Neuronal stem cell (in vitro differentiated cells): Measurements from ENCODE around the gene LYPD6.

Experiments
- DNase-seq: peaks from one replicate; pipeline ENCODE4 v3.0.0-alpha.2; 2013; ENCODE audit warnings: low spot score
- H2AFZ ChIP-seq: one replicate; pipeline ENCODE4 v1.6.1; 2013; ENCODE audit warnings: mild to moderate bottlenecking, low read length, inconsistent platforms
- H2AK5ac ChIP-seq: 2 replicates; pipeline ENCODE4 v1.6.1; 2013; ENCODE audit warnings: low read depth, mild to moderate bottlenecking, inconsistent platforms, low read length, moderate library complexity, mixed read lengths
- H2BK120ac ChIP-seq: 2 replicates; pipeline ENCODE4 v1.6.1; 2013; ENCODE audit warnings: low read depth, mild to moderate bottlenecking, inconsistent platforms, low read length, moderate library complexity, mixed read lengths
- H2BK12ac ChIP-seq: one replicate; pipeline ENCODE4 v1.6.1; 2013; ENCODE audit warnings: low read length, inconsistent platforms
- H2BK15ac ChIP-seq: 2 replicates; pipeline ENCODE4 v1.6.1; 2013; ENCODE audit warnings: mild to moderate bottlenecking, low read length, inconsistent platforms, mixed read lengths
- H2BK5ac ChIP-seq: one replicate; pipeline ENCODE4 v1.6.1; 2013; ENCODE audit warnings: inconsistent platforms, mild to moderate bottlenecking, low read length, moderate library complexity
- H3K14ac ChIP-seq: one replicate; pipeline ENCODE4 v1.6.1; 2013; ENCODE audit warnings: low read length, inconsistent platforms
- H3K18ac ChIP-seq: 2 replicates; pipeline ENCODE4 v1.6.1; 2013; ENCODE audit warnings: low read length, inconsistent platforms
- H3K23ac ChIP-seq: 2 replicates; pipeline ENCODE4 v1.6.1; 2013; ENCODE audit warnings: low read depth, mild to moderate bottlenecking, mixed read lengths, low read length, inconsistent platforms; ENCODE audit not compliant: poor library complexity
- H3K27ac ChIP-seq: replicated peaks from 3 replicates; pipeline ENCODE4 v1.5.1; 2013; ENCODE audit warnings: low read length, inconsistent platforms
- H3K27me3 ChIP-seq, 3 experiments: 2 replicates each; pipeline ENCODE4 v1.6.1; 2013; ENCODE audit warnings: low read length in 3 of 3, mild to moderate bottlenecking in 2 of 3, inconsistent platforms in 1 of 3, low read depth in 1 of 3, mixed read lengths in 1 of 3, moderate library complexity in 1 of 3; ENCODE audit not compliant: control insufficient read depth in 3 of 3, insufficient read depth in 3 of 3
- H3K36me3 ChIP-seq, 2 donors: replicated peaks in 1 of 2; 2 replicates each; pipeline ENCODE4 v1.6.1; 2013; ENCODE audit warnings: low read length in 2 of 2; ENCODE audit not compliant: control insufficient read depth in 2 of 2, insufficient read depth in 2 of 2
- H3K4ac ChIP-seq: 2 replicates; pipeline ENCODE4 v1.6.1; 2013; ENCODE audit warnings: inconsistent platforms, mild to moderate bottlenecking, low read length, moderate library complexity
- H3K4me1 ChIP-seq, 2 donors: 1 replicate in 1 of 2; 2 replicates in 1 of 2; pipeline ENCODE4 v1.6.1; 2013; ENCODE audit warnings: low read length in 2 of 2, low read depth in 1 of 2; ENCODE audit not compliant: control insufficient read depth in 2 of 2, insufficient read depth in 1 of 2
- H3K4me2 ChIP-seq: one replicate; pipeline ENCODE4 v1.6.1; 2013; ENCODE audit warnings: mild to moderate bottlenecking, low read length, inconsistent platforms; ENCODE audit not compliant: insufficient read depth, poor library complexity, severe bottlenecking
- H3K4me3 ChIP-seq, 2 donors: 2 replicates each; pipeline ENCODE4 v1.5.1; 2013; ENCODE audit warnings: low read length in 2 of 2, mild to moderate bottlenecking in 2 of 2, inconsistent platforms in 1 of 2, moderate library complexity in 1 of 2
- H3K79me1 ChIP-seq: one replicate; pipeline ENCODE4 v1.6.1; 2013; ENCODE audit warnings: low read depth, mild to moderate bottlenecking, inconsistent platforms, low read length, moderate library complexity
- H3K9ac ChIP-seq: one replicate; pipeline ENCODE4 v1.6.1; 2013; ENCODE audit warnings: mild to moderate bottlenecking, low read depth, low read length, inconsistent platforms; ENCODE audit not compliant: poor library complexity
- H3K9me3 ChIP-seq, 2 donors: replicated peaks in 1 of 2; 2 replicates each; pipeline versions ENCODE3 to v1.6.1; 2013; ENCODE audit warnings: low read length in 2 of 2, mild to moderate bottlenecking in 2 of 2, inconsistent platforms in 1 of 2, low read depth in 1 of 2, mixed read lengths in 1 of 2, moderate library complexity in 1 of 2; ENCODE audit not compliant: control insufficient read depth in 2 of 2, insufficient read depth in 1 of 2
- H4K8ac ChIP-seq: one replicate; pipeline ENCODE4 v1.6.1; 2013; ENCODE audit warnings: low read depth, mild to moderate bottlenecking, inconsistent platforms, low read length, moderate library complexity
- H4K91ac ChIP-seq: one replicate; pipeline ENCODE4 v1.6.1; 2013; ENCODE audit warnings: low read length, low read depth, mild to moderate bottlenecking, inconsistent platforms; ENCODE audit not compliant: poor library complexity
- WGBS, 2 donors: extraction: QIAGEN DNeasy Blood & Tissue Kit; methylation state at CpG; one replicate each; pipeline ENCODE4 v1.1.7; 2013; ENCODE audit warnings: missing lambda C conversion rate in 2 of 2, mixed read lengths in 1 of 2; ENCODE audit not compliant: insufficient read length in 2 of 2, insufficient replicate concordance in 1 of 2; ENCODE audit errors: extremely low coverage in 2 of 2; 5-methylcytosine and 5-hydroxymethylcytosine counted together

Gene LYPD6

GRCh38 chr2:149430743-149431736 is 100.7 kb downstream of the LYPD6 start:
- H3K4me1 ChIP-seq, result no peaks in the 10 kb centered on the region
- no peak for DNase-seq
- no peak overlapping the region for H3K9ac ChIP-seq
- no peak overlapping the region for H4K91ac ChIP-seq
- no peak overlapping the region for H2AFZ ChIP-seq
- no CpG with 5 or more reads among the region's 6 CpGs for WGBS, 2 donors
- H3K23ac ChIP-seq, result no peak overlapping the region
- no peaks in the 10 kb centered on the region for H3K79me1 ChIP-seq
- H3K9me3 ChIP-seq, result no peaks in the 10 kb centered on the region
- H3K4ac ChIP-seq, result no peak overlapping the region
- peaks cover 0 to 5% (median 2%) of the 10 kb centered on the region in 3 experiments for H3K27me3 ChIP-seq
- no peak overlapping the region for H2BK120ac ChIP-seq
- H2BK12ac ChIP-seq, result no peak overlapping the region
- H2BK5ac ChIP-seq, result no peak overlapping the region
- no peak overlapping the region for H4K8ac ChIP-seq
- H2AK5ac ChIP-seq, result no peak overlapping the region
- no peak overlapping the region for H3K4me3 ChIP-seq
- H3K14ac ChIP-seq, result no peak overlapping the region
- H3K36me3 ChIP-seq, result no peaks in the 10 kb centered on the region
- H3K27ac ChIP-seq, result no peak overlapping the region
- no peak overlapping the region for H3K18ac ChIP-seq
- H3K4me2 ChIP-seq, result no peak overlapping the region
- no peak overlapping the region for H2BK15ac ChIP-seq

GRCh38 chr2:149438330-149438960 is 108.1 kb downstream of the LYPD6 start:
- no peak overlapping the region for H3K9ac ChIP-seq
- no peak overlapping the region for H3K18ac ChIP-seq
- H3K14ac ChIP-seq, result no peak overlapping the region
- H3K27ac ChIP-seq, result no peak overlapping the region
- H3K4me1 ChIP-seq, result peaks cover 6 to 10% of the 10 kb centered on the region in 2 donors
- H2BK120ac ChIP-seq, result no peak overlapping the region
- no peak overlapping the region for H2AFZ ChIP-seq
- no CpG with 5 or more reads among the region's 3 CpGs for WGBS, 2 donors
- H3K4me2 ChIP-seq, result no peak overlapping the region
- no peaks in the 10 kb centered on the region for H3K79me1 ChIP-seq
- H3K4ac ChIP-seq, result no peak overlapping the region
- H4K91ac ChIP-seq, result no peak overlapping the region
- DNase-seq, result no peak
- H2BK5ac ChIP-seq, result no peak overlapping the region
- no peak overlapping the region for H2BK15ac ChIP-seq
- no peak overlapping the region for H4K8ac ChIP-seq
- no peak overlapping the region for H2AK5ac ChIP-seq
- no peak overlapping the region for H3K4me3 ChIP-seq
- H3K9me3 ChIP-seq, result no peaks in the 10 kb centered on the region
- H3K23ac ChIP-seq, result no peak overlapping the region
- no peaks in the 10 kb centered on the region for H3K36me3 ChIP-seq
- no peak overlapping the region for H2BK12ac ChIP-seq
- peaks cover 0 to 2% (median 0%) of the 10 kb centered on the region in 3 experiments for H3K27me3 ChIP-seq

- Histone ChIP-seq H4K8ac (no peak overlapping the region), H2BK12ac (no peak overlapping the region), H2AFZ (no peak overlapping the region), H2BK120ac (no peak overlapping the region), H3K4ac (no peak overlapping the region), H3K14ac (no peak overlapping the region), H3K27me3 (peaks cover 0 to 2% (median 0%) of the 10 kb centered on the region in 3 experiments), H3K9ac (no peak overlapping the region), H3K4me1 (peaks cover 6 to 10% of the 10 kb centered on the region in 2 donors), H3K27ac (no peak overlapping the region), H3K9me3 (no peaks in the 10 kb centered on the region), H2BK15ac (no peak overlapping the region), H4K91ac (no peak overlapping the region), H3K36me3 (no peaks in the 10 kb centered on the region), H3K4me3 (no peak overlapping the region), H3K23ac (no peak overlapping the region), H3K79me1 (no peaks in the 10 kb centered on the region), H2AK5ac (no peak overlapping the region), H3K18ac (no peak overlapping the region), H2BK5ac (no peak overlapping the region), H3K4me2 (no peak overlapping the region)
- DNase-seq, result no peak
- WGBS, 2 donors, result no CpG with 5 or more reads among the region's 3 CpGs
These were observed 110.9 kb downstream of the LYPD6 start for GRCh38 chr2:149441255-149441654.

GRCh38 chr2:149442346-149442745 is 112.0 kb downstream of the LYPD6 start:
- Histone ChIP-seq H3K9ac (no peak overlapping the region), H3K23ac (no peak overlapping the region), H3K4me3 (no peak overlapping the region), H2AK5ac (no peak overlapping the region), H3K27ac (no peak overlapping the region), H4K91ac (no peak overlapping the region), H2BK5ac (no peak overlapping the region), H3K18ac (no peak overlapping the region), H3K27me3 (peaks cover 0 to 2% (median 0%) of the 10 kb centered on the region in 3 experiments), H3K79me1 (no peaks in the 10 kb centered on the region), H2BK120ac (no peak overlapping the region), H3K4me2 (no peak overlapping the region), H2BK12ac (no peak overlapping the region), H2AFZ (no peak overlapping the region), H3K14ac (no peak overlapping the region), H3K9me3 (no peaks in the 10 kb centered on the region), H2BK15ac (no peak overlapping the region), H3K4ac (no peak overlapping the region), H4K8ac (no peak overlapping the region), H3K4me1 (peaks cover 6 to 10% of the 10 kb centered on the region in 2 donors), H3K36me3 (no peaks in the 10 kb centered on the region)
- no CpG with 5 or more reads among the region's 4 CpGs for WGBS, 2 donors
- no peak for DNase-seq
